ENCODE measurements around the gene BCL2L13. TPM values are rescaled to one million over a fixed set of nuclear protein-coding genes. Genes with fewer than 3 reads are reported as not detected.
A peak's percentile ranks its signal among the peaks of the same experiment; 100 is the strongest.

The BCL2L13 gene
- total and polyA plus RNA-seq, 8 donors, result 30.5 to 38.9 (median 34.6) TPM

DNA sequence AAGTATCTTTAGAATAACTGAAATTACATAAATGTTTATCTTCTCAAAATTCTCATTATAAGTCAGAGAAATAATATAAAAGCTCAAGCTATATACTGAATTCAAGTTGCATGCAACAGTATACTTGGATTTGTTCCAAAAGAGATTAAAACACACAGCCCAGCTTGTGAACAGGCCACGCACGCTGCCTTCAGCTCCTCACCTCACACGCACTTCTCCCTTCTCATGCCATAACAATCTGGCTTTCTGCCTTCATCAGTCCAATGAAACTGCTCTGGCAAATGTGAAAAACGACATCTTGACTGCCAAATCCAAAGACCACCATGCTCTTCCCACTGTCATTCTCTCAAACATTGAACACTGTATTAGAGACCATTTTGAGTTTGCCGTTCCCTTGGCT lies 32.1 kb upstream of the BCL2L13 start:
- Histone ChIP-seq H3K36me3 (peaks cover 0 to 89% of the 10 kb centered on the region in 2 donors), H3K4me1 (no peaks in the 10 kb centered on the region), H3K27ac (no peak overlapping the region), H3K9me3 (no peaks in the 10 kb centered on the region), H3K27me3 (no peaks in the 10 kb centered on the region), H3K4me3 (no peak overlapping the region)
- intact Hi-C loops (cut with DNase I), result no loop called here
- peak in 2 of 4 donors; percentile 46 to 51 for DNase-seq
- ATAC-seq, result no peak
- TF ChIP-seq, protein P1, sequence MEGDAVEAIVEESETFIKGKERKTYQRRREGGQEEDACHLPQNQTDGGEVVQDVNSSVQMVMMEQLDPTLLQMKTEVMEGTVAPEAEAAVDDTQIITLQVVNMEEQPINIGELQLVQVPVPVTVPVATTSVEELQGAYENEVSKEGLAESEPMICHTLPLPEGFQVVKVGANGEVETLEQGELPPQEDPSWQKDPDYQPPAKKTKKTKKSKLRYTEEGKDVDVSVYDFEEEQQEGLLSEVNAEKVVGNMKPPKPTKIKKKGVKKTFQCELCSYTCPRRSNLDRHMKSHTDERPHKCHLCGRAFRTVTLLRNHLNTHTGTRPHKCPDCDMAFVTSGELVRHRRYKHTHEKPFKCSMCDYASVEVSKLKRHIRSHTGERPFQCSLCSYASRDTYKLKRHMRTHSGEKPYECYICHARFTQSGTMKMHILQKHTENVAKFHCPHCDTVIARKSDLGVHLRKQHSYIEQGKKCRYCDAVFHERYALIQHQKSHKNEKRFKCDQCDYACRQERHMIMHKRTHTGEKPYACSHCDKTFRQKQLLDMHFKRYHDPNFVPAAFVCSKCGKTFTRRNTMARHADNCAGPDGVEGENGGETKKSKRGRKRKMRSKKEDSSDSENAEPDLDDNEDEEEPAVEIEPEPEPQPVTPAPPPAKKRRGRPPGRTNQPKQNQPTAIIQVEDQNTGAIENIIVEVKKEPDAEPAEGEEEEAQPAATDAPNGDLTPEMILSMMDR (IDR thresholded peaks at IDR 0.05), result no peak

DNA sequence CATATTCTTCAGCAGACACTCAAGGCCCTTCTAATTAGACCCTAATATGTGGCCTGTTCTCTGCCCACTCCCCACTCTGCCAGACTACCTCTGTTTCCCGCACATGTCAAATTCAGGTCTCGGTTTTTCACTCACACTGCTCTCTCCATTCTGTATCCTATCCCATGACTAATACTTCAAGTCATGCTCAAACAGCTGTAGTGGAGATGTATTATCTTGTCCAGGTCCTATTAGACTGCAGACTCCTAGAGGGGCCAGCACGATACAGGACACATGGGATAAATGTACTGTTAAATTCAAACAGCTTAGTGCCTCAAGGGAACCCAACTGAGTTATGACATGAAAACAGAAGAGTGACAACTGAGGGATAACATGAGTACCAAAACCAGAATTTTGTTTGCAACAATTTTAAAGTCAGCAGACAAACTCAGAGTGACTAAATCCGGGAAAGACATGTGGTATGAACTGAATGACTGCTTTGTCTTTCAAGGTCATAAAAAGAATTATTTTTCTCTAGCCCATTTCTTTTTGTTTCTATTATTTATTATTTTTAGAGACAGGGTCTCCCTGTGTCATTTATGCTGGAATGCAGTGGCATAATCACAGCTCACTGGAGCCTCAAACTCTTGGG lies 30.6 kb upstream of the BCL2L13 start:
- H3K27me3 ChIP-seq, result no peaks in the 10 kb centered on the region
- DNase-seq, result no peak
- TF ChIP-seq, protein P1 (IDR thresholded peaks at IDR 0.05), result no peak
- no peak for ATAC-seq
- no peaks in the 10 kb centered on the region for H3K4me1 ChIP-seq
- H3K27ac ChIP-seq, result no peak overlapping the region
- intact Hi-C loops (cut with DNase I), result no loop called here
- no peaks in the 10 kb centered on the region for H3K9me3 ChIP-seq
- H3K4me3 ChIP-seq, result no peak overlapping the region
- peaks cover 0 to 92% of the 10 kb centered on the region in 2 donors for H3K36me3 ChIP-seq

DNA sequence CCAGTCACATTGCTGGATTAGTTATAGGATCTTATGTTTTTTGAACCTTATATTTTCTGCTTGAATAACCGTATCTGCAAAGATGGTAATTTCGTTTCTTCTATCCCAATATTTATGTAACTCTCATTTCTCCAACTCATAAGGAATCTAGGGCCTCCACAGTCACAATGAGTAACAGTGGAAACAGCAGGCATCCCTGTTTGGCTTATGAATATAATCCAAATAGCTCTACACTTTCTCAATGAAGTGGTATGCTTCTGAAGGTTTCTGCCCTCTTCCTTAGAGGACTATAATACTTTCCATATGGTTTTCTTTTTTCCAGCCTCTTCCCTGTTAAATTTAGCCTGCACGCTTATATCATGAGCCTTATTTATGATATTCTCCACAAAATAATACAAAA lies 26.5 kb upstream of the BCL2L13 start:
- ATAC-seq, result no peak
- Histone ChIP-seq H3K27ac (no peak overlapping the region), H3K4me3 (no peak overlapping the region), H3K9me3 (no peaks in the 10 kb centered on the region), H3K27me3 (no peaks in the 10 kb centered on the region), H3K4me1 (no peaks in the 10 kb centered on the region), H3K36me3 (peaks cover 0 to 96% of the 10 kb centered on the region in 2 donors)
- DNase-seq, result no peak
- TF ChIP-seq, protein P1 (IDR thresholded peaks at IDR 0.05), result no peak
- intact Hi-C loops (cut with DNase I), result no loop called here

DNA sequence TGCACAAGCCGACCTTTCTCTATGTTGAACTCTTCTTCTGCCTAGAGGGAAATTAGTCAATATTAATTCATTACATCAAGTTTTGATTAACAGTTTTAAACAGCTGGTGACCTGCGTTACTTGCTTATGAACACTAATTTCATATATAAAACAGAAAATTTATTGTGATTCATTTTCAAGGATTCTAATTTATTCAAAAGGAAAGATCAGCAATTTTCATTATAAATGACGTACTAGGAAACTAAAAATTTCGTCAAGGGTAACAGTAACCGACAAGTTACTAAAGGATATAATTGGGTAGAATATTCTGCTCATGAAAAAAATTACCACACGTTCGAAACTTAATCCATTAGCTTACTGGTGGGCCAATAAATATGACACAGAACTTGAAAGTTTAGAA lies 25.3 kb upstream of the BCL2L13 start:
- TF ChIP-seq, protein P1 (IDR thresholded peaks at IDR 0.05), result no peak
- Histone ChIP-seq H3K4me3 (no peak overlapping the region), H3K27ac (no peak overlapping the region), H3K4me1 (no peaks in the 10 kb centered on the region), H3K9me3 (no peaks in the 10 kb centered on the region), H3K36me3 (peaks cover 0 to 96% of the 10 kb centered on the region in 2 donors), H3K27me3 (no peaks in the 10 kb centered on the region)
- intact Hi-C loops (cut with DNase I), result no loop called here
- no peak for ATAC-seq
- no peak for DNase-seq

DNA sequence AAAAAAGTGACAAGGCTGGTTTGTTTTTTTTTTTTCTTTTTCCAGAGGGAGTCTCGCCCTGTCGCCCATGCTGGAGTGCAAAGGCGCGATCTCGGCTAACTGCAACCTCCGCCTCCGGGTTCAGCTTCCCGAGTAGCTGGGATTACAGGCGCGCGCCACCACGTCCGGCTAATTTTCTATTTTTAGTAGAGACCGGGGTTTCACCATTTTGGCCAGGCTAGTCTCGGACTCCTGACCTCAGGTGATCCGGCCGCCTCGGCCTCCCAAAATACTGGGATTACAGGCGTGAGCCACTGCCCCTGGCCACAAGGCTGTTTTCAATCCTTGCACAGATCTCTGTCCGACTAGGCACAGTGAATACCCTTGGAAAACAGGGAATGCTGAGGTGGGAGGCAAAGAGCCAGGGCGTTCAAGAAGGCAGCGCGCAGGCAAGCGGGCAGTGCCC lies 10.6 kb upstream of the BCL2L13 start:
- peak overlapping the region; percentile 89 to 96 for H3K27ac ChIP-seq
- H3K4me1 ChIP-seq, result peaks cover 10 to 48% of the 10 kb centered on the region in 2 donors
- H3K4me3 ChIP-seq, result peak overlapping the region; percentile 94 to 99
- TF ChIP-seq, protein P1 (IDR thresholded peaks at IDR 0.05), result no peak
- no peak for ATAC-seq
- intact Hi-C loops (cut with DNase I), result no loop called here
- no peak for DNase-seq
- no peaks in the 10 kb centered on the region for H3K27me3 ChIP-seq
- no peaks in the 10 kb centered on the region for H3K9me3 ChIP-seq
- H3K36me3 ChIP-seq, result peaks cover 0 to 32% of the 10 kb centered on the region in 2 donors
